ENCODE data around the gene SLC38A2.

- TF ChIP-seq CTCF (IDR thresholded peaks at IDR 0.05) (no peak), POLR2A (IDR thresholded peaks at IDR 0.05) (no peak)
Observed at GRCh38 chr12:46377678-46378077, 5.1 kb upstream of the SLC38A2 start.

All from esophagus squamous epithelium (tissue), 4 donors.